ENCODE measurements around the gene LITAF. TPM values are rescaled to one million over a fixed set of nuclear protein-coding genes. Genes with fewer than 3 reads are reported as not detected.

Gene LITAF
- total and polyA plus RNA-seq, 12 donors, result 17.3 to 83.2 (median 51.3) TPM

GRCh38 chr16:11564046-11564926 lies 22.4 kb downstream of the LITAF start:
- DNase-seq, result no peak
- peaks cover 0 to 7% of the 10 kb centered on the region in 2 donors for H3K4me1 ChIP-seq (replicated peaks in 1 of 2)
- no peak overlapping the region for H3K4me3 ChIP-seq
- intact Hi-C loops (cut with DNase I), result no loop called here
- H3K27ac ChIP-seq, result no peak overlapping the region
- H3K9me3 ChIP-seq (replicated peaks in 1 of 3), result no peaks in the 10 kb centered on the region
- 87 to 91% (median 89%) methylated on average over 21 to 24 of the region's 24 CpGs for WGBS, 4 donors
- TF ChIP-seq CTCF (IDR thresholded peaks at IDR 0.05), result no peak
- no peak for TF ChIP-seq POLR2A (IDR thresholded peaks at IDR 0.05)
- H3K27me3 ChIP-seq, result no peaks in the 10 kb centered on the region
- no peaks in the 10 kb centered on the region for H3K36me3 ChIP-seq (replicated peaks in 1 of 2)

GRCh38 chr16:11563493-11564040 lies 23.2 kb downstream of the LITAF start:
- H3K4me3 ChIP-seq, result no peak overlapping the region
- WGBS, 4 donors, result 74 to 79% (median 77%) methylated on average over 6 of the region's 6 CpGs
- no peak for DNase-seq
- no peak overlapping the region for H3K27ac ChIP-seq
- peaks cover 0 to 7% of the 10 kb centered on the region in 2 donors for H3K4me1 ChIP-seq (replicated peaks in 1 of 2)
- H3K27me3 ChIP-seq, result no peaks in the 10 kb centered on the region
- no peaks in the 10 kb centered on the region for H3K36me3 ChIP-seq (replicated peaks in 1 of 2)
- intact Hi-C loops (cut with DNase I), result no loop called here
- TF ChIP-seq CTCF (IDR thresholded peaks at IDR 0.05) (no peak), POLR2A (IDR thresholded peaks at IDR 0.05) (no peak)
- H3K9me3 ChIP-seq (replicated peaks in 1 of 3), result no peaks in the 10 kb centered on the region

- H3K36me3 ChIP-seq (replicated peaks in 1 of 2), result no peaks in the 10 kb centered on the region
- 89 to 94% (median 92%) methylated on average over 10 of the region's 10 CpGs for WGBS, 4 donors
- peaks cover 0 to 7% of the 10 kb centered on the region in 2 donors for H3K4me1 ChIP-seq (replicated peaks in 1 of 2)
- H3K9me3 ChIP-seq (replicated peaks in 1 of 3), result no peaks in the 10 kb centered on the region
- intact Hi-C loops (cut with DNase I), result no loop called here
- no peak overlapping the region for H3K27ac ChIP-seq
- DNase-seq, result no peak
- no peak overlapping the region for H3K4me3 ChIP-seq
- TF ChIP-seq POLR2A (IDR thresholded peaks at IDR 0.05) (no peak), CTCF (IDR thresholded peaks at IDR 0.05) (no peak)
- no peaks in the 10 kb centered on the region for H3K27me3 ChIP-seq
Measured at GRCh38 chr16:11562941-11563340, 23.8 kb downstream of the LITAF start.

- Histone ChIP-seq H3K27me3 (no peaks in the 10 kb centered on the region), H3K4me1 (replicated peaks in 1 of 2) (peaks cover 0 to 7% of the 10 kb centered on the region in 2 donors), H3K9me3 (replicated peaks in 1 of 3) (no peaks in the 10 kb centered on the region), H3K36me3 (replicated peaks in 1 of 2) (no peaks in the 10 kb centered on the region), H3K27ac (peak overlapping the region in 2 of 5 donors; percentile 74 to 84), H3K4me3 (no peak overlapping the region)
- no peak for DNase-seq
- intact Hi-C loops (cut with DNase I), result no loop called here
- no peak for TF ChIP-seq POLR2A (IDR thresholded peaks at IDR 0.05)
- TF ChIP-seq CTCF (IDR thresholded peaks at IDR 0.05), result no peak
- WGBS, 4 donors, result 87 to 95% (median 91%) methylated on average over 7 of the region's 7 CpGs
Measured at GRCh38 chr16:11562411-11562810, 24.3 kb downstream of the LITAF start.

Data from adrenal gland (tissue), 12 donors.